NCI-H128 (cell line): ENCODE measurements around the gene CA10.

Experiments used
- DNase-seq: peaks from one replicate; lab custom pipeline; 2025; ENCODE audit not compliant: unreplicated experiment; lab: John Stamatoyannopoulos, UW

The CA10 gene

DNA sequence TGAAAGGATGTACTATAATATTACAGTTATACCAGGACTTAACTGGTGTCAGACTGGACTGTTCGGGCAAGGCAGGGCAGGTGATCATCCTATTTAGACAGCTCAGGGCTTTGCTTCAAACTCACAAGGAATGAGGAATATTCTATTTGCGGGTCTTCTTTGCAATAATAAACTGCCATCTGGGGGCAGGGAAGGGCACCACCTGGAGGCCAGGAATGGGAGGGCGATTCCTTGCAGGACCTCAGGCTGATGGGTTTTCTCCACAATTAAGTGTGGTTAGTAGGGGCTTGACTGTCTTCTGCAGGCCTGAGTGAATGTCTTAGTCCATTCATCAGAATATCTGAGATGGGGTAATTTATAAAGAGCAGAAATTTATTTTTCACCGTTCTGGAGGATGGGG is 424.1 kb downstream of the CA10 start:
- no peak for DNase-seq

GRCh38 chr17:51733166-51733565 is 425.3 kb downstream of the CA10 start:
- DNase-seq = no peak

DNA sequence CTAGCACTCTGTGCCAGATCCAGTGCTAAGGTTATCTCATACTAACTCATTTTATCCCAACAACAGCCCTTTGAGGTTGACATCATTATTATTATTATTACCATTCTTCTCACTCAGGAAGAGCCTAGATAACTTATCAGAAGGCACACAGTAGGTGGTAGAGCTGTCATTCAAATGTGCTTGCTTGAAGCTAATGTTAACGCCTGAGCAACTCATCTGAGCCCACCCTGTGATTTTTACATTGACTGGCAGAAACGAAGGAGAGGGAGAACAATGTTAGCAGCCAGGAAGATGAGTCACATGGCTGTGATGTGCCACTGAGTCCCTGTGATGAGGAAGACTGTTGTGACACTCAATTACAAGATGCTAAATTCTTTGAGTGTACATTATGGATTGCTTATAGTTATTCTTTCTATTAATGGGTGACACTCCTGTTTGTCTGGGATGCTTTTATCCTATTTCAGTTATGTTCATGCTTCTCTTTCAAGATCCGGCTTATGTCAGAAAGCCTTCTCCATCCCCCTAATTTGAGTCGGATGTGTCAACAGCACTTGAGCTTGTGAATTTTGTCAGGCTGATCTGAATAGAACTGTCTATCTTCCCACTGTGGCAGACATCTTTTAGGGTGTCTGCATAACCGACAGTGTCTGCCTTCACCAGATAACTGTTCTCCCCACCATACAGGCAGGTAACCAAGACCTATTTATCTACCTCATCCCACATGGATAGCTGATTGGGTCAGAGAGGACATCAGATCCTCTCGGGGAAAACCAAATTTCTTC is 426.4 kb downstream of the CA10 start:
- DNase-seq = no peak

DNA sequence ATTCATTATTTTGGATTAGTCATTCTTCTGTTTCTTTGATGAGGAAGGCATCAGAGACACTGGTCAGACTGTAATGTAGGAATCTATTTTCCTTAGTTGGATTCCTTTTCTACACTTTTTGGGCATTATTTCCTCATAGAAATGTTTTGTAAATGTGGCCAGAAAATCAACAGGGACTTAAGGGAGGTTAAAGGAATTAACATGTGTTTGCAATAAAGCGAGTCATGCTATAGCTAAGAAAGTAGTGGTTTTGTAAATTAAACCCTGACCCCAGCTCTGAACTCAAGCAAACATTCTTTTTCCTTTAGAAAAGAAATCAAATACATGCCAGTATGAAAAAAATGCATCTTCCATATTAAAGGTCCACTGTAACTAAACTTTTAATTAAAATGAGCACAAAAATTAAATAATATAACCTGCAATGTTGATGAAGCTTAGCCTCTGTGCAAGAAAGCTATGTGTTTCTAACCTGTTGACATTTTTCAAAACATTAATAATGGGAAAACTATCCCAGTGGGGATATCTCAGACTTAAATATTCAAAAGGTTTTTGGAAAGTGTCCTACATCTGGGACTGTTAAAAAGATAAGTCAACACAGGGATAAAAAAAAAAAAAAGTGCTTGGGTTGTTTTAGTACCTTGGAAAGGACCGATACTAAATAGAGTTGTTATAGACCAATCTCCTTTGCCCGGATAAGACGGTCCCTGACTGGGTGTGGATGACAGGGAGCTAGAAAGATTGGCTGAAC is 428.0 kb downstream of the CA10 start:
- DNase-seq = no peak

DNA sequence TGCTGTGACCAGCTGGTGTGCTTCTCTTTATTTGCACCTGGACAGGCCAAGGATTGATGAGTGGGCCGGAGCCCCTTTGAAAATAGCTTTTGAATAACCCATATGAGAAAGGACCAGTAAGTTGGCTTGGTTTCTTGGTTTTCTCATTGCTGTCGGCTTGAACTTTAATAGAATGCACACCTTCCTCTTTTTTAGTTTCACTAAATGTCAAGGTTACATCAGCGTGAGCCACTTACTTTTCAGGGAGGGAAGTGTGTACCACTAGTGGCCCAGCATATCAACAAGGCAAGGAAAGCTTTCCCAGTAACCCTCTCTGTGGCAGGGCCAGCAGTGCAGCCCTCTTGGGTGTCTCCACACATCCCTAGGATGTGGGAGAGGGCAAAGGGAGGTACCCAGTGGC is 433.3 kb downstream of the CA10 start:
- DNase-seq = no peak

GRCh38 chr17:51724043-51724580 is 434.4 kb downstream of the CA10 start:
- DNase-seq = no peak

DNA sequence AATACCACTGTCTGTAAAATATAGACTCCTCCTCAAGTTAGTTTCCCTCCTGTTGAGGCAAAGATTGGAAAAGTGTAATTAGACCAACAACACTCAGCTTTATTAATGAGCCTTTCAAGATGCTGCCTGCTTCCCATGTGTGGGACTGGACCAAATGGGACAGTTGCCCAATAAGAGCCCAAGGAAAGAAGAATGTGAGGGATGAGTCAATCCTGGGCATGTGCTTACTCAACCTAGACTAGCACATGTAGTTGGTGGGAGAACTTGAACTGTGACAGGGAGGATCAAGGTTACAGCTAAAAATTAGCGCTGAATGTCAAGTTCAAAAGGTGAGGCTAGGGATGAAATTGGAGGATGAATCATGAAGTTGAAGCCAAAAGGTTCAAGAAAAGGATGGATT is 435.5 kb downstream of the CA10 start:
- no peak for DNase-seq

DNA sequence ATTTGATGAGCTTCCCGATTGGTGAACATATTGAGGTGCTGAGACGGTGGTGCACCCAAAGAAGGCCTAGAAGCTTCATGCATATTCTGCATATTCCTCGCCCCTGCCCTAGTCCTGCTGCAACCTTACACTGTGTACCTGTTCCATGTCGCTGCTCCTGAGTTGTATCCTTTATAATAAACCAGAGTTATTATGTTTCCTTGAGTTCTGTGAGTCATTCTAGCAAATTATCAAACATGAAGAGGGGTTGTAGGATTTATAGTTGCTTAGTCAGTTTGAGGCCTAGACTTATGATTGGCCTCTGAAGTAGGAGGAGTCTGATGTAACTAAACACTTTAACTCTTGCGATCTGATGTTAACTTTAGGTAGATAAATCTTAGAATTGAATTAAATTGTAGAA is 436.8 kb downstream of the CA10 start:
- no peak for DNase-seq

GRCh38 chr17:51720439-51720838 is 438.1 kb downstream of the CA10 start:
- no peak for DNase-seq

- DNase-seq = no peak
Measured at GRCh38 chr17:51718983-51719382, 439.5 kb downstream of the CA10 start.

DNA sequence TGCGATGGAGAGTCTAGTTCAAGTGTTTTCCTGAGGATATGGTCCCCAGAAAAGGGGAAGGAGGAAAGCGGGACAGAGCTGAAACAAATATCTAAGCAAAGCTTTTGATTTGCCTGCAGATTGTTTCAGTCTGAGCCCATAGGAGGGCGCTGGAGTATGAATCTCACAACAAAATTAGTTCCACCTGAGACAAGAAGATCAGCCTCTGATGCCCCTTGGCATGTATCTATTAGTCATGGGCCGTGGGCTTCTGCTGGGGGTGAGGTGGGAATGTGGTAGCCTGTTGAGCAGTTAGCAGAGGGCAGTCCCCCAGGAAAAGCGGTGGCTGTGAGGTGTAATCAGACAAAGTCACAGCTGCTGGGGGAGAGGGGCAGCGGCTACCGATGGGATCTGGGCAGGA is 446.9 kb downstream of the CA10 start:
- no peak for DNase-seq

GRCh38 chr17:51710634-51710979 is 447.9 kb downstream of the CA10 start:
- DNase-seq = no peak

DNA sequence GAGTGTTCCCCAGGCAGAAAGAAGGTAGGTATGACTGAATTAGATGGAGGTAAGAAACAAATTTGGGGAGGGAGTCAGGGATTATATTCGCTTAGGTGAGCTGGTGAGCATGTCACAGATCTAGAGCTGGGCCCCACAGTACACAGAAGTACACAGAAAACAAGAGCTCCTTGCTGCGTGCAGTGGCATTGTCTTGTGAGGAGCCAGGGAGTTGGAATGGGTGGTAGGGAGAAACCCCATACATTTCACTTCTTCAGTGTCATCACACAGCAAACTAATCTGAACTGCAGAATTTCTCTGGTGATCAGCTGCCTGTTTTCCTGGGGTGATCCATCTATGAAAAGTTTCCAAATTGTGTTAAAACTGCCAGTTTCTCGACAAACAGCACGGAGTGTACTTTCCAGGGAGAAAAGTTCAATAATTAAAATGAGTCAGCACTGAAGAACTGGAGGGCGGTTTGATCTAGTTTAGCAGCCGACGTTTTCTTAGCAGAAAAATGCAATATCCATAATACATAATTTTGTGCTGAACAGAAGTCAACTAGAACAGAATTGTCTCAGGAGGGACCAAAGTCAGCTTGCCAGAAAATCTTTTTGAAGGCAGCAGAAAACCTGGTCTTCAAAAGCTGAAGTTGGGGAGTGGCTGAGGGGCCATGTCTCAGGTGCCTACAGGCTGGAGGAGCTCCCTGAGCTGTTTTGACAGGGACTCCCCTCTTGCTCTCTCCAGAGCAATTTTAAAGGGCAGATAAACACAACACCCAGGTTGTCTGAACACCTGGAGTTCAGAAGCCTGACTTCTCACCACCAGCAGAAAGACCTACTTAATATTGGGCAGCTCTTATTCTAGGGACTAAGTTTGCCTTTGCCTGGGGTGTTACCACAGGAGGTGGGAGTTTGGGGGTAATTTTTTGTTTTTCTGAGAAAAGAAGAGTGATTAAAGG is 448.6 kb downstream of the CA10 start:
- DNase-seq = no peak

DNA sequence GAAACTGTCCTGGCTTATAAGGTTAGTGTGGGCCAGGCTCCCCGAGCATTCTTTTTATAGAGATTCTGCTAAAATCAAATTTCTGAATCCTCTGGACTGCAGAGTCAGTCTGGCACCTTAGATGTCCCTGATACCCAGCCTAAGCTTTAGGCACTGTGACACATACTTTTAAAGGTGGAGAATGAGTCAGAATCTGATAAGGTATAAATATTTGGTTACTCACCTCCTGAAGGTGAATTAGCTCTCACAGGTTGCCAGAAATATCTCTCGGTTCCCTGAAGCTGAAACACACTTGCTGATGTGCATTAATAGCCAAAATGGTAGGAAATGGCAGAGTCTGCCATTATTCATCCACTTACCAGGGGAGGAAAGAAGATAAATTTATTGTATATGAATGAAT is 451.3 kb downstream of the CA10 start:
- DNase-seq = no peak

GRCh38 chr17:51706093-51706492 is 452.4 kb downstream of the CA10 start:
- DNase-seq = no peak

DNA sequence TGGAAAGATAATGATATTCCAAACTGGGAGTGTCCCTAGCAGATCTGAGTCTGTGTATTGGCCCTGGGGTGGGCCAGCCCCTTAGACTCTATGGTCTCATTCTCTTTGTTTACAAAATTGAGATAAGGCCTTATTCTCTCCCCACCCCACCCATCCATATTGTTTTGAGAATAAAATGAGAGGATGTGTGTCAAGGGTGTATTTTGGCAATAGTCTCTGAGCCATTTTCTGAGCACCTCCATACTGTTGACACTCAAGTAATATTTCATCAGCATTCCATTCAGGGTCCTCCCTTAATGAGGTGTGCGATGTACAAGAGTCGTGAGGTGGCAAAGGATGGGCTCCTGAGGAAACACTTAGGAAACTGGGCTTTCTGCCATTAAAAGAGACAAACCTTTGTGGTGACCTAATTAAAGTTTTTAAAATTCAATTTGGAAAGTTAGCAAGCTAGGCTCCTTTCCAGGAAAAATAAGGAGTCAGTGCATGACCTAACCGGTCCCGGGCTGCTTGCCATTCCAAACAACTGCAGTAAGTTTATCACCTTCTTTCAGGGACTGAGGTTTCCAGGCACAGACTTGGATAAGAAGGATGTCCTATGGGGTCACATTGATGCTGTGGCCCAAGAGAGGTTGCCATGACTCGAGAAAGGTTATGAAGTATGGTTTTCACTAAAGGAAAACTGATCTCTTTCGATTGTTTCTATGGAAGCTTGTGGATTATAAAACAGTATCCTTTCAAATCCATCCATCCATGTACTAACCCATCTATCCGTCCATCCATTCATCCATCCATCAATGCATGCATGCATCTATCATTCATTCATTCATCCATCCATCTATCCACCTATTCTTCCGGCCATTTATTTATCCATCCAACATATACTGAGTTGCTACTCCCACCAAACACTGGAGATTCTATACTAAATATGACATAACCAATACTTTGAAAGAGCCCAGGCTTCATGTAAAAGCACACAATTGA is 454.9 kb downstream of the CA10 start:
- no peak for DNase-seq

- no peak for DNase-seq
Measured at GRCh38 chr17:51702963-51703360, 455.6 kb downstream of the CA10 start.

DNA sequence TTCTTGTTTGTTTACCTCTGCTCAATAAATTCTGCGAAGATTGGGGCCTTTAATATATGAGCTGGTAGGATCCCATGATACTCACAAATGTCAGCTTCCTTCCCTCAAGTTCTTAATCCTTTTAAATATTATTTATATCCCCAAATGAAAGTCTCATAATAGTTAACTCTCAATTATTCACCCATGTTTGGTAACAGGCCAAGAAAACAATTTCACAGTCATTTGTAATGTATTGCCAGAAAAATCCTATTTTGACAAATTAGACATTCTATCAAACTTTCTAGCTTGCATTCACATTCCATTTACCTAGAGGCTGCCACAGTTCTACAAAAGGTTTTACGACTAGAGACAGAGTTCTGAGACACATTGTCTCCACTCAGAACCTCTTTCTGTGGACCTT is 457.0 kb downstream of the CA10 start:
- DNase-seq = no peak

GRCh38 chr17:51700011-51700760 is 458.3 kb downstream of the CA10 start:
- no peak for DNase-seq
